K562 (cell line): ENCODE measurements around the gene BAD. TPM values are rescaled to one million over a fixed set of nuclear protein-coding genes. Genes with fewer than 3 reads are reported as not detected.

ENCODE experiments used
- CTBP1 ChIP-seq: fragments of 450-650 bp; IDR thresholded peaks from 2 replicates; pipeline ENCODE4 v1.6.1; 2016; ENCODE audit warnings: borderline replicate concordance
- DPF2 ChIP-seq: fragments of 450-650 bp; IDR thresholded peaks from 2 replicates; pipeline ENCODE4 v1.6.1; 2016
- ETV6 ChIP-seq, 3 experiments: fragments of 150-350 bp in 1 of 3; sonication (generic) in 1 of 3; formaldehyde crosslinking in 1 of 3; IDR thresholded peaks; 2 replicates each; pipeline versions ENCODE4 v1.6.1 to v1.8.0; 2014 to 2022; ENCODE audit warnings: borderline replicate concordance in 2 of 3, low read depth in 2 of 3, antibody characterized with exemption in 1 of 3, low read length in 1 of 3, mild to moderate bottlenecking in 1 of 3, missing genetic modification reagents in 1 of 3
- FOXM1 ChIP-seq, 2 experiments: fragments of 450-650 bp in 1 of 2; sonication (generic) in 1 of 2; formaldehyde crosslinking in 1 of 2; IDR thresholded peaks; 2 replicates each; pipeline versions ENCODE4 v1.6.1 to v1.9.0; 2017 to 2022; ENCODE audit warnings: low read depth in 2 of 2, mild to moderate bottlenecking in 2 of 2, missing genetic modification reagents in 1 of 2, moderate library complexity in 1 of 2
- GATA2 ChIP-seq: sonication (generic); formaldehyde crosslinking; IDR thresholded peaks from 2 replicates; pipeline ENCODE4 v1.4.0; 2020; ENCODE audit warnings: mild to moderate bottlenecking, missing genetic modification reagents
- HCFC1 ChIP-seq: IDR thresholded peaks from 2 replicates; pipeline ENCODE4 v1.6.1; 2012; ENCODE audit warnings: low read depth, low read length, improper control_type of control experiment
- JUN ChIP-seq, 2 experiments: sonication (generic) in 1 of 2; formaldehyde crosslinking in 1 of 2; IDR thresholded peaks; 2 replicates each; pipeline versions ENCODE4 v1.6.1 to v1.8.0; 2012 to 2022; ENCODE audit warnings: borderline replicate concordance in 2 of 2, mild to moderate bottlenecking in 2 of 2, improper control_type of control experiment in 1 of 2, low read depth in 1 of 2, low read length in 1 of 2, missing genetic modification reagents in 1 of 2
- MAX ChIP-seq: sonication (generic); formaldehyde crosslinking; IDR thresholded peaks from 2 replicates; pipeline ENCODE4 v1.9.0; 2022; ENCODE audit warnings: mild to moderate bottlenecking, missing genetic modification reagents
- MCM2 ChIP-seq: fragments of 450-650 bp; IDR thresholded peaks from 2 replicates; pipeline ENCODE4 v1.6.1; 2017; ENCODE audit warnings: low read depth, mild to moderate bottlenecking
- NBN ChIP-seq: fragments of 450-650 bp; IDR thresholded peaks from 2 replicates; pipeline ENCODE4 v1.6.1; 2016; ENCODE audit warnings: low read depth, mild to moderate bottlenecking
- NFE2 ChIP-seq: IDR thresholded peaks from 2 replicates; pipeline ENCODE4 v1.6.1; 2014; ENCODE audit warnings: antibody characterized with exemption, low read depth
- RBBP5 ChIP-seq: fragments of 200-600 bp; sonication (generic); IDR thresholded peaks from 2 replicates; pipeline ENCODE4 v1.6.1; 2012; ENCODE audit warnings: borderline replicate concordance, mild to moderate bottlenecking, low read length, control low read depth, inconsistent platforms; ENCODE audit not compliant: insufficient read depth, poor library complexity, severe bottlenecking
- ZBTB2 ChIP-seq: fragments of 450-650 bp; IDR thresholded peaks from 2 replicates; pipeline ENCODE4 v1.6.1; 2016; ENCODE audit warnings: antibody characterized with exemption
- ZBTB43 ChIP-seq: sonication (generic); formaldehyde crosslinking; IDR thresholded peaks from 2 replicates; pipeline ENCODE4 v1.8.0; 2023; ENCODE audit warnings: mild to moderate bottlenecking, missing genetic modification reagents
- ZFP1 ChIP-seq: fragments of 450-650 bp; formaldehyde crosslinking; IDR thresholded peaks from 2 replicates; pipeline ENCODE4 v1.4.0; 2020; ENCODE audit warnings: mild to moderate bottlenecking, mixed read lengths
- ZNF175 ChIP-seq: fragments of 200-800 bp; sonication (Bioruptor generic); IDR thresholded peaks from 2 replicates; pipeline ENCODE4 v1.6.1; 2016; ENCODE audit warnings: low read depth, mild to moderate bottlenecking, missing genetic modification characterization, missing compliant biosample characterization
- ZNF445 ChIP-seq: fragments of 250-450 bp; sonication (Bioruptor Pico); IDR thresholded peaks from 2 replicates; pipeline ENCODE4 v1.4.0; 2020; ENCODE audit warnings: low read depth, mild to moderate bottlenecking, moderate library complexity
- ZNF592 ChIP-seq: fragments of 450-650 bp; IDR thresholded peaks from 2 replicates; pipeline ENCODE4 v1.6.1; 2017; ENCODE audit warnings: antibody characterized with exemption, mild to moderate bottlenecking
- ZNF79 ChIP-seq: fragments of 250-450 bp; sonication (Bioruptor Pico); IDR thresholded peaks from 2 replicates; pipeline ENCODE4 v1.4.0; 2020; ENCODE audit warnings: low read depth, mild to moderate bottlenecking, moderate library complexity
- polyA plus RNA-seq, 8 experiments: library from polyadenylated mRNA; depleted of rRNA in 4 of 8; stranded (reverse) in 5 of 8; unstranded in 3 of 8; fragments of >200 nt; fragmentation: Nextera tagmentation in 2 of 8; fragmentation: Illumina TruSeq in 1 of 8; extraction: Ambion mirVana in 2 of 8; extraction: Trizol in 1 of 8; gene quantifications; 2 replicates each; pipeline versions ENCODE4 v1.2.1 to v1.2.3, GENCODE V29; 2011 to 2014; ENCODE audit warnings: inconsistent platforms in 1 of 8, missing spikeins in 1 of 8
- total RNA-seq, 7 experiments: library from RNA; depleted of rRNA in 6 of 7; stranded (reverse); fragments of >200 nt in 6 of 7; fragmentation: Illumina TruSeq in 2 of 7; extraction: Trizol in 2 of 7; gene quantifications; 2 replicates each; pipeline versions ENCODE4 v1.2.1 to v1.2.3, GENCODE V29; 2011 to 2021; ENCODE audit warnings: low replicate concordance in 1 of 7

BAD gene
- total and polyA plus RNA-seq, 9 of the 15 experiments (the other 6 are each of a cell fraction or from before 2014, with no cell fraction given): 0.61 to 45.6 (median 11.8) TPM

DNA sequence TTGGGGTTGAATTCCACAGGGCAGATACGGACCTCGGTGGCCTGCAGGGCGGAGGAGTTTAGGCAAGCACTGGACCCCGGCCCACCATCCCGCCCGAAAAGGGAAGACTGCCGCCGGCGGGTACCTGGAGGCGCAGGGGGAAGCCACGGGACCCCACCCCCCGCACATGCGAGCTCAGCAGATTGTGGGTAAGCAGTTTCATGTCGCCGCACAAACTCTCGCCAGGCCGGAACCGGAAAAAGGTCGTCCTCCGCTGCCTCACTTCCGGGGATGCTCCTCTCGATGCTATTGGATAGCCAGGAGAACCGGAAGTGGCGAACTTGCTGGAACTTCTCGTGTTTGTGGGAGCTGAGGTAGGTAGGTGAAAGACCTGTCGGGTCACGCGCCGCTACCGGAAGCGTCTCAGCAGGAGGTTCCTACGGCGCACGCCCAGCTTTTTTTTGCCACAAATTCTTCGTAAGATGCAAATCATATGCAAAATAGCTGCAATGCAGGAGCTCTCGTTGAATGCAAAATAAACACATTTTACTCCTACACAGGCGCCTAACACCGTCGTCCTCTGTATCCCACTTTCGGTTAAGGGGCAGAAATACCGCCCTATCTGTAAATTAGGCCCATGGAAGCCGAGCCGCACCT lies 33.0 kb upstream of the BAD start, which contains the start of gene TRMT112 (continued):
- TF ChIP-seq ZBTB43 (no peak), ZBTB2 (0 out of 2 replicates have a peak, but pooled peaks have one; percentile 46), MAX (CRISPR knock-in tag) (peak; percentile 78), ZFP1 (no peak), GATA2 (CRISPR knock-in tag) (no peak), ETV6 (IDR thresholded peaks at IDR 0.05; ENCODE audit: borderline replicate concordance in 1 of 2, low read depth in 2 of 2, low read length in 1 of 2) (peak in 1 of 2 experiments; percentile 24; a peak in 1 of 4 replicates), ETV6 (CRISPR knock-in tag; IDR thresholded peaks at IDR 0.05; ENCODE audit: borderline replicate concordance) (no peak), ZNF592 (0 out of 2 replicates have a peak, but pooled peaks have one; percentile 7), HCFC1 (peak; percentile 75), CTBP1 (0 out of 2 replicates have a peak, but pooled peaks have one; percentile 13), DPF2 (peak; percentile 33; the same call in 1 of the 2 replicates), ZNF79 (CRISPR knock-in tag) (no peak), NBN (peak; percentile 35; the same call in 1 of the 2 replicates), JUN (IDR thresholded peaks at IDR 0.05; ENCODE audit: borderline replicate concordance, low read depth, low read length) (peak; percentile 39; the same call in 1 of the 2 replicates), JUN (CRISPR knock-in tag; IDR thresholded peaks at IDR 0.05; ENCODE audit: borderline replicate concordance) (no peak), ZNF175 (CRISPR knock-in tag) (no peak), RBBP5 (peak; percentile 32), NFE2 (peak; percentile 7; the same call in 1 of the 2 replicates), MCM2 (no peak), FOXM1 (IDR thresholded peaks at IDR 0.05; ENCODE audit: low read depth) (no peak), FOXM1 (CRISPR knock-in tag; IDR thresholded peaks at IDR 0.05; ENCODE audit: low read depth) (no peak), ZNF445 (CRISPR knock-in tag) (no peak)
